Measurements from ENCODE around the gene RSPH3. TPM values are rescaled to one million over a fixed set of nuclear protein-coding genes. Genes with fewer than 3 reads are reported as not detected.

Gene RSPH3, protein sequence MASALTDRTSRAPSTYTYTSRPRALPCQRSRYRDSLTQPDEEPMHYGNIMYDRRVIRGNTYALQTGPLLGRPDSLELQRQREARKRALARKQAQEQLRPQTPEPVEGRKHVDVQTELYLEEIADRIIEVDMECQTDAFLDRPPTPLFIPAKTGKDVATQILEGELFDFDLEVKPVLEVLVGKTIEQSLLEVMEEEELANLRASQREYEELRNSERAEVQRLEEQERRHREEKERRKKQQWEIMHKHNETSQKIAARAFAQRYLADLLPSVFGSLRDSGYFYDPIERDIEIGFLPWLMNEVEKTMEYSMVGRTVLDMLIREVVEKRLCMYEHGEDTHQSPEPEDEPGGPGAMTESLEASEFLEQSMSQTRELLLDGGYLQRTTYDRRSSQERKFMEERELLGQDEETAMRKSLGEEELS
- total RNA-seq (10 to 100 TPM; 12.4 to 18.0 TPM), polyA plus RNA-seq (ENCODE audit: insufficient read length in 6 of 6) (10 to 100 TPM; 10.5 to 13.7 (median 11.1) TPM)
- long read RNA-seq, donor 1, full-length matches to known transcripts = 1 of 1 reads
- long read RNA-seq, donor 1, partial matches to known transcripts = 0 of 1 reads
- long read RNA-seq, donor 1, other reads (novel, unspliced or antisense) = 0 of 1 reads
- long read RNA-seq, donor 2, full-length matches to known transcripts = 2 of 8 reads
- long read RNA-seq, donor 2, partial matches to known transcripts = 6 of 8 reads
- long read RNA-seq, donor 2, other reads (novel, unspliced or antisense) = 0 of 8 reads
- long read RNA-seq, donor 3, full-length matches to known transcripts = 2 of 2 reads
- long read RNA-seq, donor 3, partial matches to known transcripts = 0 of 2 reads
- long read RNA-seq, donor 3, other reads (novel, unspliced or antisense) = 0 of 2 reads
- long read RNA-seq, donor 4, full-length matches to known transcripts = 2 of 13 reads
- long read RNA-seq, donor 4, partial matches to known transcripts = 9 of 13 reads
- long read RNA-seq, donor 4, other reads (novel, unspliced or antisense) = 2 of 13 reads
- long read RNA-seq, donor 5, full-length matches to known transcripts = 1 of 1 reads
- long read RNA-seq, donor 5, partial matches to known transcripts = 0 of 1 reads
- long read RNA-seq, donor 5, other reads (novel, unspliced or antisense) = 0 of 1 reads
- long read RNA-seq, donor 6, full-length matches to known transcripts = 1 of 1 reads
- long read RNA-seq, donor 6, partial matches to known transcripts = 0 of 1 reads
- long read RNA-seq, donor 6, other reads (novel, unspliced or antisense) = 0 of 1 reads
- long read RNA-seq, donor 7 = 0 reads
- long read RNA-seq, donor 8 = 0 reads
- long read RNA-seq, donor 9 = 0 reads
- long read RNA-seq, donor 10, full-length matches to known transcripts = 2 of 9 reads
- long read RNA-seq, donor 10, partial matches to known transcripts = 5 of 9 reads
- long read RNA-seq, donor 10, other reads (novel, unspliced or antisense) = 2 of 9 reads
- long read RNA-seq, donor 11, full-length matches to known transcripts = 1 of 7 reads
- long read RNA-seq, donor 11, partial matches to known transcripts = 0 of 7 reads
- long read RNA-seq, donor 11, other reads (novel, unspliced or antisense) = 6 of 7 reads
- long read RNA-seq, donor 12 = 0 reads

GRCh38 chr6:158999666-159000403 lies at the start of gene RSPH3:
RSPH3 (minus strand) TSS chr6:159000202; CDS start chr6:158999550, 652 bp downstream.
- Histone ChIP-seq H3K9me3 (no peaks in the 10 kb centered on the region), H3K4me3 (peak within 1 kb of the TSS; percentile 56 to 75), H3K27me3 (no peaks in the 10 kb centered on the region), H3K4me1 (peaks cover 0 to 37% of the 10 kb centered on the region in 2 donors), H3K27ac (peak within 1 kb of the TSS; percentile 89 to 91), H3K36me3 (no peaks in the 10 kb centered on the region)
- ATAC-seq (peak; percentile 94), DNase-seq (peak; percentile 93 to 97 (median 96))
- intact Hi-C loops (cut with DNase I) = no loop called here
- TF ChIP-seq, protein P1, sequence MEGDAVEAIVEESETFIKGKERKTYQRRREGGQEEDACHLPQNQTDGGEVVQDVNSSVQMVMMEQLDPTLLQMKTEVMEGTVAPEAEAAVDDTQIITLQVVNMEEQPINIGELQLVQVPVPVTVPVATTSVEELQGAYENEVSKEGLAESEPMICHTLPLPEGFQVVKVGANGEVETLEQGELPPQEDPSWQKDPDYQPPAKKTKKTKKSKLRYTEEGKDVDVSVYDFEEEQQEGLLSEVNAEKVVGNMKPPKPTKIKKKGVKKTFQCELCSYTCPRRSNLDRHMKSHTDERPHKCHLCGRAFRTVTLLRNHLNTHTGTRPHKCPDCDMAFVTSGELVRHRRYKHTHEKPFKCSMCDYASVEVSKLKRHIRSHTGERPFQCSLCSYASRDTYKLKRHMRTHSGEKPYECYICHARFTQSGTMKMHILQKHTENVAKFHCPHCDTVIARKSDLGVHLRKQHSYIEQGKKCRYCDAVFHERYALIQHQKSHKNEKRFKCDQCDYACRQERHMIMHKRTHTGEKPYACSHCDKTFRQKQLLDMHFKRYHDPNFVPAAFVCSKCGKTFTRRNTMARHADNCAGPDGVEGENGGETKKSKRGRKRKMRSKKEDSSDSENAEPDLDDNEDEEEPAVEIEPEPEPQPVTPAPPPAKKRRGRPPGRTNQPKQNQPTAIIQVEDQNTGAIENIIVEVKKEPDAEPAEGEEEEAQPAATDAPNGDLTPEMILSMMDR (IDR thresholded peaks at IDR 0.05) = no peak

DNA sequence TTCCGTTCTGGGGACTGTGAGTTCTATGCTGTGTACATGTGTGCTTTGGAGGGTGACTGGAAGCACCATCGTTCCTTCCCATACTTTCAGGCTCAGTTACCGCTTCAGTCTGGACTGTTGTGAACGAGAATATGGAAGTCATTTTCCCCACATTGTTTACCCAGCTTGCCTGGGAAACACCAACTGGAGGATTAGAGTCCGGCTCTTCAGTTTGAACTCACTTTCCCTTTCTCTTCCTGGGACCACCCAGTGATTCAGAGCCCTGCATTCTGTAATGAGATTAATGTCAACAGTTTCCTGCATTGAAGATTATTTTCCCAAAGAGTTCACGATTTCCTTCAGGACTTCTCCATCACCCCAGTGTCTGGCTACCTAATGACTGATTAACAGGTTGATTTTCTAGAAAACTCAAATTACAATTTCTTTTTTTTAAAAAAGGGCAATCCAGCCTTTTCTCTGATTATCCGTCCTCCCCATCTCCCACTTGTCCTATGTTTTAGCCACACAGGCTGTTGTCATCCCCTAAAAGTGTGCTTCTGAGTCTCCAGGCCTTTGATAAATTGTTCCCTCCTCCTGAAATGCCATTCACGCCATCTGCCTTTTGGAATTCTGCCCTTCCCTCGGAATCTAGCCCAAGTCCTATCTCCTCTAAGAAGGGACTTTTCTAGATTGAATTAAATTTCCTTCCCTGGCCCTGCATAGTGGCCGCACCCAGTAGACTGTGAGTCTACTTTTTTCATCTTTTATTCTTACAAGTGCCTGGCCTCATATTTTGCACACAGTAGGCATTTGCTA lies 48.1 kb upstream of the RSPH3 start:
- Histone ChIP-seq H3K9me3 (no peaks in the 10 kb centered on the region), H3K4me1 (peaks cover 0 to 12% of the 10 kb centered on the region in 2 donors), H3K4me3 (no peak overlapping the region), H3K27me3 (no peaks in the 10 kb centered on the region), H3K27ac (no peak overlapping the region), H3K36me3 (no peaks in the 10 kb centered on the region)
- no peak for DNase-seq
- intact Hi-C loops (cut with DNase I) = no loop called here
- no peak for ATAC-seq
- TF ChIP-seq, protein P1 (IDR thresholded peaks at IDR 0.05) = no peak

DNA sequence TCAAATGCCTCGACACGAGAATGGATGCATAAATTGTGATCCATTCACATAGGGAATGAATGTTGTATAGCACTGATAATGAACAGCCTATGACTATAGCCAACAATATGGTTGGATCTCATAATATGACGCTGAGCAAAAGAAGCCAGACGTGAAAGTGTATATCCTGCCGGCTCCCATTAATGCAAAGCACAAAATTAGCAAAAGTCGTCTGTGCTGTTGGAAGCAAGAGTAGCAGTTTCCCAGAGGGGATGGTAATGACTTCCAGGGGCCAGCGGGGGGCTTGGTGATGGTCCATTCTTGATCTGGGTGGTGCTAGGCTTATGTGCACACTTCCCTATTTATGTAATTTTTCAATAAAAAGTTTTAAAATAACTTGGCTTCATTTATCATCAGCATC lies 45.8 kb upstream of the RSPH3 start:
- Histone ChIP-seq H3K27ac (no peak overlapping the region), H3K27me3 (no peaks in the 10 kb centered on the region), H3K36me3 (peaks cover 0 to 12% of the 10 kb centered on the region in 2 donors), H3K4me3 (no peak overlapping the region), H3K4me1 (peaks cover 0 to 26% of the 10 kb centered on the region in 2 donors), H3K9me3 (no peaks in the 10 kb centered on the region)
- DNase-seq (no peak), ATAC-seq (no peak)
- intact Hi-C loops (cut with DNase I) = no loop called here
- TF ChIP-seq, protein P1 (IDR thresholded peaks at IDR 0.05) = no peak
